ENCODE data around the gene RNASEL. TPM values are rescaled to one million over a fixed set of nuclear protein-coding genes. Genes with fewer than 3 reads are reported as not detected.

The RNASEL gene
- total and polyA plus RNA-seq, 2 donors (not counting 1 experiment from before 2014, with no cell fraction given) = 6.9 to 18.1 TPM

DNA sequence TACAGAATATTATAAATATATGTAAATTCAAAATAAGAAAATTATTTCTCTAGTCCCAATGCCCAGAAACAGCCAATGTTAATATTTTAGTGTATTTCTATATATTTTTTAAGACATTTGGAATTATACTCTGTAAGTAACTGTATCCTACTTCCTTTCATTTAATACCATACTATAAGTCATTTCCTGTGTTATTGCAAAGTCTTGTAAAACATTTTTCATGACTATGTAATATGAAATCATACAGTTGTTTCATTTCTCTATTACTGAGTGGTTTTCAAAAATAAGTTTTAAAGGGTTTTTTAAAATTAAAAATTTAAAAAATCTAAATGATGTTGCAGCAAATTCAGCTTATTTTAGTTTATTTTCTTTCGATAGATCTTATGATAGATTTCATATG is 2.0 kb downstream of the RNASEL start:
- no CpG with 5 or more reads among the region's 1 CpG for WGBS (ENCODE audit: insufficient coverage)
- Histone ChIP-seq H3K27ac (ENCODE audit: low read length in 2 of 2) (no peak overlapping the region), H3K9me3 (ENCODE audit: control extremely low read depth in 1 of 3, control insufficient read depth in 2 of 3, insufficient read depth in 1 of 3, low read length in 2 of 3) (peaks cover 0 to 5% (median 1%) of the 10 kb centered on the region in 3 donors), H3K27me3 (replicated peaks in 1 of 4; ENCODE audit: control extremely low read depth in 1 of 4, control insufficient read depth in 3 of 4, insufficient read depth in 4 of 4, low read length in 3 of 4) (no peaks in the 10 kb centered on the region), H3K36me3 (replicated peaks in 1 of 2; ENCODE audit: control extremely low read depth in 1 of 2, control insufficient read depth in 1 of 2, extremely low read depth in 1 of 2, insufficient read depth in 2 of 2, low read length in 1 of 2) (peaks cover 0 to 31% of the 10 kb centered on the region in 2 experiments), H3K4me3 (ENCODE audit: control extremely low read depth in 1 of 5, extremely low read depth in 1 of 5, insufficient read depth in 1 of 5, low read depth in 2 of 5, low read length in 4 of 5) (no peak overlapping the region), H3K79me2 (ENCODE audit: control insufficient read depth, insufficient read depth, low read length) (peaks cover 46% of the 10 kb centered on the region), H3K9ac (ENCODE audit: low read length) (no peak overlapping the region), H3K4me1 (ENCODE audit: control insufficient read depth in 2 of 2, insufficient read depth in 2 of 2, low read length in 2 of 2) (peaks cover 28 to 32% of the 10 kb centered on the region in 2 donors), H3K4me2 (replicated peaks; ENCODE audit: low read depth, low read length, poor library complexity, severe bottlenecking) (no peak overlapping the region), H2AFZ (ENCODE audit: insufficient read depth, low read depth, low read length, poor library complexity, severe bottlenecking) (no peak overlapping the region), H4K20me1 (ENCODE audit: control insufficient read depth, insufficient read depth, low read length, poor library complexity, severe bottlenecking) (peaks cover 10% of the 10 kb centered on the region)
- Mint-ChIP-seq H3K4me1 (peaks cover 49% of the 10 kb centered on the region), H3K27ac (no peak overlapping the region), H3K4me3 (no peak overlapping the region), H3K9me3 (ENCODE audit: insufficient read depth) (no peaks in the 10 kb centered on the region), H3K27me3 (no peaks in the 10 kb centered on the region)
- ATAC-seq (ENCODE audit: low read depth) = no peak
- intact Hi-C loops (cut with micrococcal nuclease) = no loop called here
- ChIA-PET CTCF (interaction anchor here (1.6 to 24.5 kb wide), 3 partner anchors 8 to 199 kb away, joined by 8 to 989 read pairs (median 27); partner anchors contain the start of gene NPL), POLR2A (interaction anchor here (0.7 to 0.8 kb wide), 2 partner anchors 12 to 295 kb away, joined by 3 to 4 read pairs; no protein-coding TSS in a partner anchor)
- TF ChIP-seq, protein P1, sequence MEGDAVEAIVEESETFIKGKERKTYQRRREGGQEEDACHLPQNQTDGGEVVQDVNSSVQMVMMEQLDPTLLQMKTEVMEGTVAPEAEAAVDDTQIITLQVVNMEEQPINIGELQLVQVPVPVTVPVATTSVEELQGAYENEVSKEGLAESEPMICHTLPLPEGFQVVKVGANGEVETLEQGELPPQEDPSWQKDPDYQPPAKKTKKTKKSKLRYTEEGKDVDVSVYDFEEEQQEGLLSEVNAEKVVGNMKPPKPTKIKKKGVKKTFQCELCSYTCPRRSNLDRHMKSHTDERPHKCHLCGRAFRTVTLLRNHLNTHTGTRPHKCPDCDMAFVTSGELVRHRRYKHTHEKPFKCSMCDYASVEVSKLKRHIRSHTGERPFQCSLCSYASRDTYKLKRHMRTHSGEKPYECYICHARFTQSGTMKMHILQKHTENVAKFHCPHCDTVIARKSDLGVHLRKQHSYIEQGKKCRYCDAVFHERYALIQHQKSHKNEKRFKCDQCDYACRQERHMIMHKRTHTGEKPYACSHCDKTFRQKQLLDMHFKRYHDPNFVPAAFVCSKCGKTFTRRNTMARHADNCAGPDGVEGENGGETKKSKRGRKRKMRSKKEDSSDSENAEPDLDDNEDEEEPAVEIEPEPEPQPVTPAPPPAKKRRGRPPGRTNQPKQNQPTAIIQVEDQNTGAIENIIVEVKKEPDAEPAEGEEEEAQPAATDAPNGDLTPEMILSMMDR (IDR thresholded peaks at IDR 0.05) = no peak
- TF ChIP-seq EZH2 (IDR thresholded peaks at IDR 0.05; ENCODE audit: borderline replicate concordance, insufficient read depth, low read depth, low read length, poor library complexity, severe bottlenecking) = no peak
- no peak for DNase-seq

DNA sequence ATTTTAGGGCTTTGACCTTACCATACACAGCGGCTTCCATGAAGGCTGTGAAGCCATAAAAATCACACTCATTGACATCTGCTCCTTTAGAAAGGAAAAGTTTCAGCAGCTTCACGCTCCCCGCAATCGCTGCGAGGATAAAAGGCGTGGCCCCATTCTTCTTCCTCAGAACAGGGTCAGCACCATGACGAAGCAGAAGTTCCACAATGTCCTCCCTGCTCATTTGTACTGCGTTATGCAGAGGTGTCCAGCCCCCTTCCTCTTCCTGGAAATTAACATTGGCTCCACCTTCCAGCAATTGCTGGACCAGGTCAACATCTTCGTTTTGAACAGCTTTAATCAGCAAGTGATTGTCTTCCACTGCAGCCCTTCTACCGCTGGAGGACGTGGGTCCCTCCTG is 2.7 kb downstream of the RNASEL start:
- ATAC-seq (ENCODE audit: low read depth) = no peak
- Mint-ChIP-seq H3K27me3 (no peaks in the 10 kb centered on the region), H3K4me1 (peaks cover 49% of the 10 kb centered on the region), H3K4me3 (no peak overlapping the region), H3K27ac (no peak overlapping the region), H3K9me3 (ENCODE audit: insufficient read depth) (no peaks in the 10 kb centered on the region)
- Histone ChIP-seq H3K4me1 (ENCODE audit: control insufficient read depth in 2 of 2, insufficient read depth in 2 of 2, low read length in 2 of 2) (peaks cover 28 to 32% of the 10 kb centered on the region in 2 donors), H4K20me1 (ENCODE audit: control insufficient read depth, insufficient read depth, low read length, poor library complexity, severe bottlenecking) (peaks cover 10% of the 10 kb centered on the region), H3K79me2 (ENCODE audit: control insufficient read depth, insufficient read depth, low read length) (peaks cover 46% of the 10 kb centered on the region), H3K9me3 (ENCODE audit: control extremely low read depth in 1 of 3, control insufficient read depth in 2 of 3, insufficient read depth in 1 of 3, low read length in 2 of 3) (peaks cover 0 to 5% (median 1%) of the 10 kb centered on the region in 3 donors), H3K27me3 (replicated peaks in 1 of 4; ENCODE audit: control extremely low read depth in 1 of 4, control insufficient read depth in 3 of 4, insufficient read depth in 4 of 4, low read length in 3 of 4) (no peaks in the 10 kb centered on the region), H3K4me2 (replicated peaks; ENCODE audit: low read depth, low read length, poor library complexity, severe bottlenecking) (no peak overlapping the region), H2AFZ (ENCODE audit: insufficient read depth, low read depth, low read length, poor library complexity, severe bottlenecking) (no peak overlapping the region), H3K27ac (ENCODE audit: low read length in 2 of 2) (no peak overlapping the region), H3K9ac (ENCODE audit: low read length) (no peak overlapping the region), H3K4me3 (ENCODE audit: control extremely low read depth in 1 of 5, extremely low read depth in 1 of 5, insufficient read depth in 1 of 5, low read depth in 2 of 5, low read length in 4 of 5) (no peak overlapping the region), H3K36me3 (replicated peaks in 1 of 2; ENCODE audit: control extremely low read depth in 1 of 2, control insufficient read depth in 1 of 2, extremely low read depth in 1 of 2, insufficient read depth in 2 of 2, low read length in 1 of 2) (peaks cover 0 to 38% of the 10 kb centered on the region in 2 experiments)
- ChIA-PET CTCF (interaction anchor here (1.6 to 24.5 kb wide), 3 partner anchors 9 to 200 kb away, joined by 8 to 989 read pairs (median 27); partner anchors contain the start of gene NPL), POLR2A (no interaction called here)
- WGBS (ENCODE audit: insufficient coverage) = 98% methylated on average over 10 of the region's 11 CpGs
- TF ChIP-seq, protein P1 (IDR thresholded peaks at IDR 0.05) = no peak
- TF ChIP-seq EZH2 (IDR thresholded peaks at IDR 0.05; ENCODE audit: borderline replicate concordance, insufficient read depth, low read depth, low read length, poor library complexity, severe bottlenecking) = no peak
- DNase-seq = no peak
- intact Hi-C loops (cut with micrococcal nuclease) = no loop called here

Measured in B cell (primary cell).